ENCODE results near the gene SLC36A4. TPM values are rescaled to one million over a fixed set of nuclear protein-coding genes. Genes with fewer than 3 reads are reported as not detected.

SLC36A4 gene
- total RNA-seq, result 10 to 100 TPM; 17.5 to 51.5 (median 30.2) TPM

GRCh38 chr11:93197380-93198214 lies at the start of gene SLC36A4:
SLC36A4 (minus strand) TSS chr11:93197991; CDS start chr11:93197832, 159 bp downstream.
- TF ChIP-seq CTCF (IDR thresholded peaks at IDR 0.05; ENCODE audit: low read depth), result no peak

- no peak for TF ChIP-seq CTCF (IDR thresholded peaks at IDR 0.05; ENCODE audit: low read depth)
These were observed 46.2 kb upstream of the SLC36A4 start for GRCh38 chr11:93244018-93244417.

GRCh38 chr11:93239966-93240365 lies 42.2 kb upstream of the SLC36A4 start:
- no peak for TF ChIP-seq CTCF (IDR thresholded peaks at IDR 0.05; ENCODE audit: low read depth)

GRCh38 chr11:93238956-93239355 lies 41.2 kb upstream of the SLC36A4 start:
- no peak for TF ChIP-seq CTCF (IDR thresholded peaks at IDR 0.05; ENCODE audit: low read depth)

GRCh38 chr11:93236741-93237675 lies 39.2 kb upstream of the SLC36A4 start:
- TF ChIP-seq CTCF (IDR thresholded peaks at IDR 0.05; ENCODE audit: low read depth), result no peak

GRCh38 chr11:93234602-93235207 lies 36.9 kb upstream of the SLC36A4 start:
- TF ChIP-seq CTCF (IDR thresholded peaks at IDR 0.05; ENCODE audit: low read depth), result no peak

All from subcutaneous adipose tissue (tissue), 4 donors.